NCI-H1436 (cell line): ENCODE data around the gene UGT1A7.

Experiments used
- DNase-seq: peaks from one replicate; lab custom pipeline; 2025; lab: John Stamatoyannopoulos, UW

The UGT1A7 gene

DNA sequence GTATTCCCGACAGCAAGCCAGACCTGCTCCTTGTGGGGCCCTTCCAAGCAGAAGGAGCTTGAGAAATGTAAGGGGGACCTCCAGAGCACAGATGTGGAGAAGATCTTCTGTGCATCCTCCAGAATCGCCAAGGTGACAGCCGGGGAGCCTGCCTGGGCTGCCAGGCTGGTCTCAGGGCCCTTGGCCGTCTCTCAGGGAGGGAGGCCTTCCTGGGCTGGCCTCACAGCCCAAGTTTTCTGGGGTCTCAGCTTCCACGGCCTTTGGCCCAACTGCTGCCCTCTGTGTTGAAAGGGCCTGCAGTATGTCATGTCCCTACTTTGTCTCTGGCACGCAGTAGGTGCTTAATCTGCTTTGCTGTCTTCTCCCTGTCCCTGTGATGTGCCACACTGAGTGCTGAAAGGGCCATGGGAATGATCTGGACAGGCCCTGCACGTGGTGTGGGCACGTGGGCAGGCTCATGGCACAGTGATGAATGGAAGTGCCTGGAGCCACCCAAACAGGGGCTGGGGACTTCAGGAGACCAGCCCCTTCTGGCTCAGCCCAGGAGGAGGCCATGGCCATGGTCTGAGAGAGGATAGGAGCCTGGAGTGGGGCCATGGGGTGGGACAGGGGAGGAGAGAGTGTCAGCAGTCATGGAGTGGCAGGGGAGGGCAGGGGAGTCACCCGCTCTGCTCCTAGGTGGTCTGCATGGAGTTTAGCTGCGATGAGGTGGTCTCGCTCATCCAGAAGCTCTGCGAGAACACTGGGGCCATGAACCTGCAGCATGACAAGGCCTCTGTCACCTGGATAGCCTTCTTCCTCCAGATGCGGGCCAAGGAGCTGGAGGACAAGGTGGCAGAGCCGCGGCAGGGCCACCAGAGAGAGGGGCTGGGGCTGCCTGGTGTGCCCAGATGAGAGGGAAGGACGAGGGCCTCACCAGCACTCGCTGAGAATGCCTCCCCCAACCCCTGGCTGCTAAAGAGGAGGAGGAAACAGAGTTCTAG, 137.2 kb downstream of the UGT1A7 start:
- DNase-seq: no peak

DNA sequence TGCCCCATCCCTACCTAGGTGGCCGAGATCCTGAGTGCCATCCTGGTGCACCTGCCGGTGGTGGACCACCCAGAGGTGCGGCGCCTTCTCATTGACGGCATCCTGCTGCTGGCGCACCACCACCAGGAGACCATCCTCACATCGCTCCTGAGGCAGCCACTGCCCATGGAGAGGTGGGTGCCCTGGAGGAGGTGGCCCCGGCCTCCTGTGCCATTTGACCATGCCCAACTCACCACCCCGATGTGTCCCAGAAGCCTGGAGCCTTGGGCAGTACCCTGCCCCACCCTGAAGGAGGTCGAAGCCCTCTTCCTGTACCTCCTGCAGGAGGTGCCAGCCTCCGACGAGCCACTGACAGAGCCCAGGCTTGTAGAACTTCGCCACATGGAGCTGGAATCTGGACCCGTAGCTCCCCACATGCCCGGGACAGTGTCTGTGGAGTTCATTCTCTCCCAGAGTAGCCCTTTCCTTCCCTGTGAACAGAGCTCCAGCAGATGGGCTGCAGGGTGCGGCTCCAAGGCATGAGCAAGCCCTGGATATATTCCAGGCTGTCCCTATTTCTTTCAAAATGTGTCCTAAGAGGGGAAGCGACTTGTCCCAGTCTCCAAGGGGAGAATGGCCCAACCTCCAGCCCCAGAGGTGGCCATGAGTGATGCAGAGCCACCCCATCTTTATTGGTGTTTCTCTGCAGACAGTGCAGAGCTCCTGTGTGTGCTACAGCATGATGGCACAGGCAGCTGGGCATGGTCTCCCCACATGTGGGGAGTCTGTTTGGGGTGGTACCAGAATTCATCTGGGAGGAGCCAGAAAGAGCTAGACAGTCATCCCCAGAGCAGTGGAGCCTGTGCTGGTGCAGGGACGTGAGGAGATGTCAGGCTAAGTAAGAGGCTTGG, 138.4 kb downstream of the UGT1A7 start:
- DNase-seq: no peak

DNA sequence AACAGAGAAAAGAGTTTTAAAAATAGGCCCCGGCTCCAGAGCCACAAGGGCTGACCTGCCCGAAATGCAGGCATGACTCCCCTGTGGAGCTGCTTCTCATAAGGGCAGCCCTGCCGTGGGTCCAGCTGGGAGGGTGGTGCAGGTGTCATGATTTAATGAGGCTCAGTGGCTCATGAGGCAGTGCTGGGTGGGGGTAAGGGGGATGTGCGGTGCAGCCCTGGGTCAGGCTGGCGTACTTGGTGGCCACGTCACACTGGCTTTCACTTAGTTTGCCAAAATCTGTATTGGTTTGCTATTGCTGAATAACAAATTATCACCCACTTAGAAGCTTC, 139.0 kb downstream of the UGT1A7 start:
- no peak for DNase-seq

DNA sequence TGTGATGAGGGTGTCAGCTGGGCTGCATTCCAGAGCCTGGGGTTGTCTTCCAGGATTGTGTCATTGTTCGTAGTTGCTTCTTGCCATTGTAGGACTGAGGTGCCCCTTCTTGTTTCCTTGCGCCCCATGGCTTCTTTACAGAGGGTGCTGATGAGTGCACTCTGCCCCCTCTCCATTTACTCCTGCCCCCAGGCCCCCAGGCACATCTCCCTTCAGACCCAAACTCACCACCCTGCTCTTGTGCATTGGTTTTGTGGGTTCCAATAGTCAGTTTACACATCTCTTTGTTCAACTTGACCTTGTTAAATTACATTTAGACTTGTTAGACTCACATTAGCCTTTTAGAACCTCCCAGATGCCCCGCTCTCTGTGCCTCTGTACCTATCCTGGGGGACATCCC, 139.5 kb downstream of the UGT1A7 start:
- DNase-seq: no peak

- no peak for DNase-seq
These were observed 140.0 kb downstream of the UGT1A7 start for GRCh38 chr2:233821709-233822100.

GRCh38 chr2:233822101-233822771, 140.5 kb downstream of the UGT1A7 start:
- DNase-seq: no peak
